ENCODE results near the gene CNTNAP2. TPM values are rescaled to one million over a fixed set of nuclear protein-coding genes. Genes with fewer than 3 reads are reported as not detected.

CNTNAP2 gene
- total RNA-seq, 1 experiment from 2014 or later = 64.5 TPM

- no peak overlapping the region for H2BK20ac ChIP-seq (ENCODE audit: low read depth, low read length, poor library complexity, severe bottlenecking)
- H3K23ac ChIP-seq (ENCODE audit: insufficient read length, low read depth, low read length) = no peak overlapping the region
- TF ChIP-seq CTCF (conservative IDR thresholded peaks at IDR 0.05) = no peak
- no peak overlapping the region for H4K5ac ChIP-seq (ENCODE audit: insufficient read length, low read depth, low read length)
- no peak overlapping the region for H3K56ac ChIP-seq (ENCODE audit: insufficient read length, low read depth, low read length)
- H2BK5ac ChIP-seq (ENCODE audit: insufficient read length, low read length) = no peak overlapping the region
- no peak overlapping the region for H3K4ac ChIP-seq (ENCODE audit: low read depth, low read length)
- Mint-ChIP-seq H3K9me3 (no peaks in the 10 kb centered on the region), H3K27ac (no peak overlapping the region; a peak in 1 of 7 replicates), H3K4me1 (peaks cover 6 to 8% of the 10 kb centered on the region in 2 experiments), H3K36me3 (ENCODE audit: insufficient read depth in 1 of 3, low read depth in 3 of 3) (no peaks in the 10 kb centered on the region; a peak in 1 of 7 replicates), H3K27me3 (ENCODE audit: low read depth) (no peaks in the 10 kb centered on the region), H3K4me3 (no peak overlapping the region)
- no peak overlapping the region for H2AFZ ChIP-seq (ENCODE audit: low read length)
- no peak overlapping the region for H2AK5ac ChIP-seq (ENCODE audit: insufficient read length, low read length)
- no peak overlapping the region for H3K27ac ChIP-seq (ENCODE audit: insufficient read length, low read depth, low read length)
- no peak overlapping the region for H2BK120ac ChIP-seq (ENCODE audit: low read depth, low read length, poor library complexity, severe bottlenecking)
- no peak overlapping the region for H2BK12ac ChIP-seq (ENCODE audit: insufficient read length, low read depth, low read length)
- no peaks in the 10 kb centered on the region for H3K9me3 ChIP-seq (ENCODE audit: control insufficient read depth, low read depth, low read length)
- H3K9ac ChIP-seq (ENCODE audit: extremely low read depth, insufficient read length, low read length) = no peak overlapping the region
- H3K4me2 ChIP-seq (ENCODE audit: insufficient read depth, insufficient read length, low read length) = no peak overlapping the region
- H3K79me2 ChIP-seq (ENCODE audit: insufficient read depth, low read length) = no peaks in the 10 kb centered on the region
- H3K14ac ChIP-seq (ENCODE audit: insufficient read depth, low read length) = no peak overlapping the region
- H4K8ac ChIP-seq (replicated peaks; ENCODE audit: insufficient read length, low read depth, low read length) = no peak overlapping the region
- H3K27me3 ChIP-seq (ENCODE audit: insufficient read depth, low read length) = no peaks in the 10 kb centered on the region
- no peaks in the 10 kb centered on the region for H3K23me2 ChIP-seq (ENCODE audit: insufficient read length, low read depth, low read length, poor library complexity, severe bottlenecking)
- H3K79me1 ChIP-seq (ENCODE audit: insufficient read depth, low read depth, low read length, poor library complexity, severe bottlenecking) = no peaks in the 10 kb centered on the region
- no peaks in the 10 kb centered on the region for H3K4me1 ChIP-seq (ENCODE audit: insufficient read depth, low read length)
- no CpG with 5 or more reads among the region's 4 CpGs for WGBS (ENCODE audit: extremely low coverage, insufficient read length, low lambda C conversion rate)
- H3K18ac ChIP-seq (ENCODE audit: insufficient read length, low read depth, low read length) = no peak overlapping the region
- no peaks in the 10 kb centered on the region for H4K20me1 ChIP-seq (ENCODE audit: control insufficient read depth, insufficient read depth, insufficient read length)
- no peak overlapping the region for H3T11ph ChIP-seq (ENCODE audit: low read length)
- H2BK15ac ChIP-seq (ENCODE audit: low read depth, low read length) = no peak overlapping the region
- H4K91ac ChIP-seq (ENCODE audit: insufficient read length, low read depth, low read length) = no peak overlapping the region
- no peak for DNase-seq
Observed at GRCh38 chr7:147279514-147279913, 1162.9 kb downstream of the CNTNAP2 start.
